ENCODE results near the gene ANXA8. TPM values are rescaled to one million over a fixed set of nuclear protein-coding genes. Genes with fewer than 3 reads are reported as not detected.
A peak's percentile ranks its signal among the peaks of the same experiment; 100 is the strongest.
"Not testable (repeated sequence)": the region's sequence is repeated elsewhere in the genome, so short reads cannot be mapped to it uniquely, and the experiment has no call there.

Gene ANXA8
- total RNA-seq, 1 donor from 2014 or later: 2.5 TPM

GRCh38 chr10:47467957-47468356 lies 16.0 kb downstream of the ANXA8 start:
- ATAC-seq; intact Hi-C loops (cut with DNase I); DNase-seq (ENCODE audit: low spot score): not testable (repeated sequence)

GRCh38 chr10:47467458-47467857 lies 16.5 kb downstream of the ANXA8 start:
- intact Hi-C loops (cut with DNase I); DNase-seq (ENCODE audit: low spot score); ATAC-seq: not testable (repeated sequence)

GRCh38 chr10:47465216-47465917 lies 18.5 kb downstream of the ANXA8 start:
- ATAC-seq; DNase-seq (ENCODE audit: low spot score); intact Hi-C loops (cut with DNase I): not testable (repeated sequence)

- DNase-seq (ENCODE audit: low spot score); intact Hi-C loops (cut with DNase I); ATAC-seq: not testable (repeated sequence)
Observed at GRCh38 chr10:47462577-47463358, 21.1 kb downstream of the ANXA8 start.

GRCh38 chr10:47461261-47461687 lies 22.6 kb downstream of the ANXA8 start:
- intact Hi-C loops (cut with DNase I): not testable (repeated sequence)
- DNase-seq (ENCODE audit: low spot score) (peak; percentile 75), ATAC-seq (peak; percentile 89)

GRCh38 chr10:47458466-47459154 lies 25.3 kb downstream of the ANXA8 start:
- intact Hi-C loops (cut with DNase I): no loop called here
- no peak for DNase-seq (ENCODE audit: low spot score)
- ATAC-seq: no peak

GRCh38 chr10:47457826-47458225 lies 26.1 kb downstream of the ANXA8 start:
- intact Hi-C loops (cut with DNase I): no loop called here
- no peak for DNase-seq (ENCODE audit: low spot score)
- ATAC-seq: no peak

- intact Hi-C loops (cut with DNase I): no loop called here
- DNase-seq (ENCODE audit: low spot score) (no peak), ATAC-seq (no peak)
Observed at GRCh38 chr10:47457528-47457820, 26.4 kb downstream of the ANXA8 start.

- DNase-seq (ENCODE audit: low spot score) (no peak), ATAC-seq (peak; percentile 12)
- intact Hi-C loops (cut with DNase I): no loop called here
Observed at GRCh38 chr10:47456794-47457527, 27.0 kb downstream of the ANXA8 start.

GRCh38 chr10:47456079-47456785 lies 27.7 kb downstream of the ANXA8 start:
- intact Hi-C loops (cut with DNase I): no loop called here
- DNase-seq (ENCODE audit: low spot score): no peak
- ATAC-seq: no peak

GRCh38 chr10:47455350-47456078 lies 28.4 kb downstream of the ANXA8 start:
- DNase-seq (ENCODE audit: low spot score); ATAC-seq; intact Hi-C loops (cut with DNase I): not testable (repeated sequence)

- DNase-seq (ENCODE audit: low spot score) (no peak), ATAC-seq (no peak)
- intact Hi-C loops (cut with DNase I): no loop called here
Observed at GRCh38 chr10:47454780-47455058, 29.2 kb downstream of the ANXA8 start.

GRCh38 chr10:47454008-47454779 lies 29.7 kb downstream of the ANXA8 start:
- intact Hi-C loops (cut with DNase I): no loop called here
- no peak for ATAC-seq
- no peak for DNase-seq (ENCODE audit: low spot score)

GRCh38 chr10:47453141-47454007 lies 30.5 kb downstream of the ANXA8 start:
- DNase-seq (ENCODE audit: low spot score) (no peak), ATAC-seq (no peak)
- intact Hi-C loops (cut with DNase I): no loop called here

GRCh38 chr10:47452495-47453140 lies 31.3 kb downstream of the ANXA8 start:
- ATAC-seq: no peak
- DNase-seq (ENCODE audit: low spot score): no peak
- intact Hi-C loops (cut with DNase I): no loop called here

- DNase-seq (ENCODE audit: low spot score): no peak
- no peak for ATAC-seq
- intact Hi-C loops (cut with DNase I): no loop called here
Observed at GRCh38 chr10:47451998-47452494, 31.9 kb downstream of the ANXA8 start.
